Mesothelial cell of epicardium (in vitro differentiated cells): ENCODE data around the gene PTGIS. TPM values are rescaled to one million over a fixed set of nuclear protein-coding genes. Genes with fewer than 3 reads are reported as not detected.

Experiments
- DNase-seq, 2 experiments: peaks; one replicate each; pipeline ENCODE4 v3.0.0; 2021; ENCODE audit warnings: low spot score in 2 of 2; ENCODE audit not compliant: unreplicated experiment in 2 of 2
- H3K27ac Mint-ChIP-seq: 2 replicates; pipeline ENCODE4 v1.8.0; 2021; ENCODE audit warnings: mixed read lengths
- H3K27me3 Mint-ChIP-seq: 2 replicates; pipeline ENCODE4 v1.8.0; 2021; ENCODE audit warnings: low read depth, mixed read lengths
- H3K36me3 Mint-ChIP-seq: 2 replicates; pipeline ENCODE4 v1.8.0; 2021; ENCODE audit warnings: mixed read lengths
- H3K4me1 Mint-ChIP-seq: 2 replicates; pipeline ENCODE4 v1.8.0; 2021; ENCODE audit warnings: mixed read lengths
- H3K4me3 Mint-ChIP-seq: 2 replicates; pipeline ENCODE4 v1.8.0; 2021; ENCODE audit warnings: mild to moderate bottlenecking, moderate library complexity, mixed read lengths
- H3K9me3 Mint-ChIP-seq: 2 replicates; pipeline ENCODE4 v1.8.0; 2021; ENCODE audit warnings: mixed read lengths
- total RNA-seq: library from RNA; stranded (reverse); gene quantifications from 3 replicates; pipeline ENCODE4 v1.2.1, GENCODE V29; 2021
- TF ChIP-seq, protein P1 (sequence below): fragments of 200-600 bp; sonication (generic); IDR thresholded peaks from one replicate; pipeline ENCODE4 v1.5.0; 2021; ENCODE audit warnings: antibody characterized with exemption; ENCODE audit not compliant: unreplicated experiment

PTGIS gene
- total RNA-seq, 1 donor from 2014 or later, result 113 TPM

DNA sequence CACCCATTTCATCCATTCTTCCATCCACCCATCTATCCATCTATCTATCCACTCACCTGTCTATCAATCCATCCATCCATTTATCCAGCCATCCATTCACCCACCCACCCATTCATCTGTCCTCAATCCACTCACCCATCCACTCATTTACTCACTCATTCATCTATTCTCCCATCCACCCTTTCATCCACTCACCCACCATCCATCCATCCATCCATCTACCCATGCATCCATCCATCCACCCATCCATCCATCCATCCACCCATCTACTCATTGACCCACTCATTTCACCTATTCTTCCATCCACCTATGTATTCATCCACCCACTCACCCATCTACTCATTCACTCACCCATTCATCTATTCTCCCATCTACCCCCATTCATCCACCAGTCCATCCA, 24.2 kb upstream of the PTGIS start:
- Mint-ChIP-seq H3K36me3 (no peaks in the 10 kb centered on the region), H3K4me1 (peaks cover 62% of the 10 kb centered on the region), H3K9me3 (no peaks in the 10 kb centered on the region), H3K4me3 (no peak overlapping the region), H3K27me3 (no peaks in the 10 kb centered on the region), H3K27ac (no peak overlapping the region)
- DNase-seq, result no peak
- TF ChIP-seq, protein P1, sequence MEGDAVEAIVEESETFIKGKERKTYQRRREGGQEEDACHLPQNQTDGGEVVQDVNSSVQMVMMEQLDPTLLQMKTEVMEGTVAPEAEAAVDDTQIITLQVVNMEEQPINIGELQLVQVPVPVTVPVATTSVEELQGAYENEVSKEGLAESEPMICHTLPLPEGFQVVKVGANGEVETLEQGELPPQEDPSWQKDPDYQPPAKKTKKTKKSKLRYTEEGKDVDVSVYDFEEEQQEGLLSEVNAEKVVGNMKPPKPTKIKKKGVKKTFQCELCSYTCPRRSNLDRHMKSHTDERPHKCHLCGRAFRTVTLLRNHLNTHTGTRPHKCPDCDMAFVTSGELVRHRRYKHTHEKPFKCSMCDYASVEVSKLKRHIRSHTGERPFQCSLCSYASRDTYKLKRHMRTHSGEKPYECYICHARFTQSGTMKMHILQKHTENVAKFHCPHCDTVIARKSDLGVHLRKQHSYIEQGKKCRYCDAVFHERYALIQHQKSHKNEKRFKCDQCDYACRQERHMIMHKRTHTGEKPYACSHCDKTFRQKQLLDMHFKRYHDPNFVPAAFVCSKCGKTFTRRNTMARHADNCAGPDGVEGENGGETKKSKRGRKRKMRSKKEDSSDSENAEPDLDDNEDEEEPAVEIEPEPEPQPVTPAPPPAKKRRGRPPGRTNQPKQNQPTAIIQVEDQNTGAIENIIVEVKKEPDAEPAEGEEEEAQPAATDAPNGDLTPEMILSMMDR, result no peak

DNA sequence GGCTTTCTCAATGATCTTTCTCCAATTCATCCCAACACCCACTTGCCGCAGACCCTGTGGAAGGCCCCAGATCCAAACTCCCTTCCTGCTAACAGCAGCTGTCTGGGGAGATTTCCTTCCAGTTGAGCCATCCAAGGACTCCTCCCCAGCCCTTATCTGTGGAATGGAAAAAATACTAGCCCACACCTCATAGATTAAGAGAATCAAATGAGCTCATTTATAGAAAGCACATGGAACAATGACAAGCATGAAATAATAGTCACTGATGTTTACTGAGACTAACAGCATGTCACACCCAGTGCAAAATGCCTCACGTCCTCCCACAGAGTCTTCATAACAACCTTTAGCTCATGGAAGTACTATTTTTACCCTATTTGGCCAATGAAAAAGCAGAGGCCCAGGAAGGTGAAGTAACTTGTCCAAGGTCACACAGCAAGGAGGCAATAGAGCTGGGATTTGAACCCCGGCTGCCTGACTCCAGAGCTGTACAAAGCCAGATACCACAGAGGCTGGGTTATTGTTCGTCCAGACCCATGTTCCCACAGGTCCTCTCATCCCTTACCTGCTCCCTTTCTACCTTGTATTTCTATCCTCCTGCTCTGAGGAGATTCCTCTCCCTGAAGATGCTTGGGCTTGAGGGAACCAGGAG, 23.4 kb upstream of the PTGIS start:
- Mint-ChIP-seq H3K27ac (peak overlapping the region; percentile 73), H3K4me3 (no peak overlapping the region), H3K4me1 (peaks cover 65% of the 10 kb centered on the region), H3K36me3 (no peaks in the 10 kb centered on the region), H3K27me3 (no peaks in the 10 kb centered on the region), H3K9me3 (no peaks in the 10 kb centered on the region)
- DNase-seq, result no peak
- TF ChIP-seq, protein P1, result no peak

DNA sequence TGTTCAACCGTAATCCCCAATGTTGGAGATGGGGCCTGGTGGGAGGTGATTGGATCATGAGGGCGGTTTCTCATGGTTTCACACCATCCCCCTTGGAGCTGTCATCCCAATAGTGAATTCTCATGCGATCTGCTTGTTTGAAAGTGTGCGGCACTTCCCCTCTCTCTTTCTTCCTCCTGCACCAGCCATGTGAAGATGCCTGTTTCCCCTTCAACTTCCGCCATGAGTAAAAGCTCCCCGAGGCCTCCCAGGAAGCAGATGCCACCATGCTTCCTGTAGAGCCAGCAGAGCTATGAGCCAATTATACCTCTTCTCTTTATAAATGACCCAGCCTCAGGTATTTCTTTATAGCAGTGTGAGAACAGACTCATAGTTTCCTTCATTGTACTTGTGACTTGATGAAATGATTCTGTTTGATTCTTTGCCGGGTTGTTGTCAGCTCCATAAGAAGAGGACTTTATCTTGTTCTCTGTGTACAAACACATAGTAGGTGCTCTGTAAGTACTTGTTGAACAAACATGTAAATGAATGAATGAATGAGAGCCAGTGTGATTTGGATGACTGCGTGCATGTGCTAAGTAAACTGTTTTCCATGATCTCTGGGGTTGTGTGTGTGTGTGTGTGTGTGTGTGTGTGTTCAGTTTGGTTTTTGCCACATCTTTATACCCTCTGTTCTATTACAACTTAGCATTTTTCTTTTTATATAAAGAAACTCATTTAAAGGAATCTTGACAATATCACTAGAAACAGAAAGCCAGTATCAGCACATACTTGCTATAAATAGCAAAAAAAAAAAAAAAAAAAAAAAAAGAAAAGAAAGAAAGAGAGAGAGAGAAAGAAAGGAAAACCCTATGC, 22.5 kb upstream of the PTGIS start:
- TF ChIP-seq, protein P1, result no peak
- Mint-ChIP-seq H3K9me3 (no peaks in the 10 kb centered on the region), H3K27ac (peak overlapping the region; percentile 71), H3K4me3 (no peak overlapping the region), H3K4me1 (peaks cover 66% of the 10 kb centered on the region), H3K36me3 (no peaks in the 10 kb centered on the region), H3K27me3 (no peaks in the 10 kb centered on the region)
- no peak for DNase-seq

DNA sequence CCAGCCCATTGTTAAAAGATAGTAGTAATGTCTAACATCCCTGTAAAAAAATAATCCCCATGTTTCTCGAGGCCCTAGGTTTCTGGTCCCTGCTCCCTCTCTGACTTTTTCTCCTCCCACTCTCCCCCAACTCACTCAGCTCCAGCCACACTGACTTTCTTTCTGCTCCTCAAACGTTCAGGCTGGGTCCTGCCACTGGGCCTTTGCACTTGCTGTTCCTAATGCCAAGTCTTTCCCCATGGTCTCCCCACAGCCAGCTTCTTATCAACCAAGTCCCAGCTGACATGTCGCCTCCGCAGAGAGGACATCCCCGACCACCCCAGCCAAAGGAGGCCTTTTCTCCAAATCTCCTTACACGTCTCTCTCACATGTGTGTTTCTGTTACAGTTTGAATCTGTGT, 21.8 kb upstream of the PTGIS start:
- H3K27me3 Mint-ChIP-seq, result no peaks in the 10 kb centered on the region
- no peak overlapping the region for H3K4me3 Mint-ChIP-seq
- peak overlapping the region; percentile 71 for H3K27ac Mint-ChIP-seq
- TF ChIP-seq, protein P1, result no peak
- H3K9me3 Mint-ChIP-seq, result no peaks in the 10 kb centered on the region
- H3K4me1 Mint-ChIP-seq, result peaks cover 65% of the 10 kb centered on the region
- H3K36me3 Mint-ChIP-seq, result no peaks in the 10 kb centered on the region
- DNase-seq, result no peak

DNA sequence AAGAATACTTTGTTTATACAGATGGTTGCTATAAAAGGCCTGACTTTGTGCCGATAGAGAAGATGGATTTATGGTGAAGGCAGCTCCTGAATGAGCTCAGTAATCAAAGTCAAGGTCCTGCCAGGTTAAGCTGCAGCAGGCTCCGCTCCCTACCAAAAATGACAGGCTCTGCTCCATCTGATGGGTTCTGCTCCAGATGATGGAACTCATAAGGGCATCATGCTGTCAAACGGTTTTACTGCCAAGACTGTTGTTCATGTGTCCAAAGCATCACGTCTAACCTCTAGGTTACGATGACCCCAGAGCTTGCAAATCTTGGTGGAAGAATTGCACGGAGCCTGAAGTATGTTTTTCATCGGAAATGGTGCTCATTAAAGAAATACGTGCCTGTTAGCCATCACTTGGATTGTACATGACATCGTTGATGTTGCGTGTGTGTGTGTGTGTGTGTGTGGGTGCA, 19.2 kb upstream of the PTGIS start:
- Mint-ChIP-seq H3K27ac (peak overlapping the region; percentile 60), H3K4me1 (peaks cover 61% of the 10 kb centered on the region), H3K4me3 (no peak overlapping the region)

More for the DNA sequence above, 19.2 kb upstream of the PTGIS start:
- H3K27me3 Mint-ChIP-seq, result no peaks in the 10 kb centered on the region
- H3K9me3 Mint-ChIP-seq, result peaks cover 7% of the 10 kb centered on the region
- TF ChIP-seq, protein P1, result no peak
- H3K36me3 Mint-ChIP-seq, result peaks cover 5% of the 10 kb centered on the region
- no peak for DNase-seq
